ENCODE measurements around the gene SERPIND1.
A peak's percentile ranks its signal among the peaks of the same experiment; 100 is the strongest.

SERPIND1 gene, protein sequence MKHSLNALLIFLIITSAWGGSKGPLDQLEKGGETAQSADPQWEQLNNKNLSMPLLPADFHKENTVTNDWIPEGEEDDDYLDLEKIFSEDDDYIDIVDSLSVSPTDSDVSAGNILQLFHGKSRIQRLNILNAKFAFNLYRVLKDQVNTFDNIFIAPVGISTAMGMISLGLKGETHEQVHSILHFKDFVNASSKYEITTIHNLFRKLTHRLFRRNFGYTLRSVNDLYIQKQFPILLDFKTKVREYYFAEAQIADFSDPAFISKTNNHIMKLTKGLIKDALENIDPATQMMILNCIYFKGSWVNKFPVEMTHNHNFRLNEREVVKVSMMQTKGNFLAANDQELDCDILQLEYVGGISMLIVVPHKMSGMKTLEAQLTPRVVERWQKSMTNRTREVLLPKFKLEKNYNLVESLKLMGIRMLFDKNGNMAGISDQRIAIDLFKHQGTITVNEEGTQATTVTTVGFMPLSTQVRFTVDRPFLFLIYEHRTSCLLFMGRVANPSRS

DNA sequence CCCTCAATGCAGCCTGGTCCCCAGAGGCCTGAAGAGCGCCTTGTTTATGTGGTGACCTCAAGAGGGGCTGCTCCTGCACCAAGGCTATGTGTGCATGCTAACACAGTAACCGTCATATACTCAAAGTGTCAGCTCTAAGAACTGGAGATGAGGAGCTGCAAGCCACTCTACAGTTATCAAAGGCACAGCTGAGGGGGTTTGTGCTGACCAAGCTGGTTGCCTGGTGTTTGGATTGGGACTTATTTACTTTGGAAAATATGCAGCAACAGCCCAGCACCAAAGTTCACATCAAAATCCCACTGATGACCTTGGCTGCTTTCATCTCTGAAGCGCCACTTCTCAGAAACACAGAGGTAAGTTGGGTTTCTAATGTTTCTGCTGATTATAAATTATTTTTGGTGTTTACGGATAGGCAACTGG is at the start of gene SERPIND1:
TSS of gene SERPIND1 (plus strand) at position 321 of the 420 bp plus-strand sequence. CDS start 5,200 bp downstream, outside the sequence.
- H3K27ac ChIP-seq = no peak within 1 kb of the TSS
- no peak for DNase-seq (ENCODE audit: low spot score)
- TF ChIP-seq, protein P1, sequence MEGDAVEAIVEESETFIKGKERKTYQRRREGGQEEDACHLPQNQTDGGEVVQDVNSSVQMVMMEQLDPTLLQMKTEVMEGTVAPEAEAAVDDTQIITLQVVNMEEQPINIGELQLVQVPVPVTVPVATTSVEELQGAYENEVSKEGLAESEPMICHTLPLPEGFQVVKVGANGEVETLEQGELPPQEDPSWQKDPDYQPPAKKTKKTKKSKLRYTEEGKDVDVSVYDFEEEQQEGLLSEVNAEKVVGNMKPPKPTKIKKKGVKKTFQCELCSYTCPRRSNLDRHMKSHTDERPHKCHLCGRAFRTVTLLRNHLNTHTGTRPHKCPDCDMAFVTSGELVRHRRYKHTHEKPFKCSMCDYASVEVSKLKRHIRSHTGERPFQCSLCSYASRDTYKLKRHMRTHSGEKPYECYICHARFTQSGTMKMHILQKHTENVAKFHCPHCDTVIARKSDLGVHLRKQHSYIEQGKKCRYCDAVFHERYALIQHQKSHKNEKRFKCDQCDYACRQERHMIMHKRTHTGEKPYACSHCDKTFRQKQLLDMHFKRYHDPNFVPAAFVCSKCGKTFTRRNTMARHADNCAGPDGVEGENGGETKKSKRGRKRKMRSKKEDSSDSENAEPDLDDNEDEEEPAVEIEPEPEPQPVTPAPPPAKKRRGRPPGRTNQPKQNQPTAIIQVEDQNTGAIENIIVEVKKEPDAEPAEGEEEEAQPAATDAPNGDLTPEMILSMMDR (conservative IDR thresholded peaks at IDR 0.05; ENCODE audit: low read depth) = no peak
- ChIA-PET CTCF (no interaction called here), POLR2A (ENCODE audit: low non-redundant PET) (no interaction called here)

DNA sequence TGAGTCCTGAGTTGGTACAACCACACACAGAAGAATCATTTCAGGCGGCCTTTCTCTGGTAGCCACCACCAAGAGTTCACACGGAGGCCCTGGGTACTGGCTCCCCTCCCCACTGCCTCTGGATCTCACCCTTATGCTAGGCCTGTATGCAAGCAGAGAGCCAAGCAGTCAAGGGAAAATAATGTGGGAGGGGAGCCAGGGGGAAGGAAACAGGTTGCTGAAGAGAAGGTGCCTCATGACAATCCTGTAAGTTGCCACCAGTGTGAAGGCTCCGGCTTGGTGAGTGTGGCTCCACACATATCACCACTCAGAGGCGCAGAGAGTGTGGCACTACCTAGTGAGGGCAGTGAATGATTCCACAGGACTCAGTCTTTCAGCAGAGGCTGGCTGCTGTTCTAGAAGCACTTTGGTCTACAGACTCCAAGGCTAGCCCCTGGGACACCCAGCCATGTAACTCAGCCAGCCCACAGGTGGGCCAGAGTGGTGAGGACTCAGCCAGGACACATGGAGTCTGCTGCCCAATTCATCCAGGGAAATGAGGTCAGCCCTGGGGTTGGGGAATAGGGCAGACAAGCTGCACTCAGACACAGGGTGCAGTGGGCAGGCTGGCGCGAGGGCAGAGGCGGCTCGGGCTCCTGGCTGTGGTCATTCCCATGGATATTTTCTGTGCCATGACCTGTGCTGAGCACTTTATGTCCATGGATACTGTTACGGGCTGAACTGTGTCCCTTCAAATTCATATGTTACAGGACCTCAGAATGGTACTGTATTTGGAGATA is 49.0 kb upstream of the SERPIND1 start:
- H3K27ac ChIP-seq = no peak overlapping the region
- DNase-seq (ENCODE audit: low spot score) = no peak
- ChIA-PET CTCF (no interaction called here), POLR2A (ENCODE audit: low non-redundant PET) (no interaction called here)
- TF ChIP-seq, protein P1 (conservative IDR thresholded peaks at IDR 0.05; ENCODE audit: low read depth) = no peak

DNA sequence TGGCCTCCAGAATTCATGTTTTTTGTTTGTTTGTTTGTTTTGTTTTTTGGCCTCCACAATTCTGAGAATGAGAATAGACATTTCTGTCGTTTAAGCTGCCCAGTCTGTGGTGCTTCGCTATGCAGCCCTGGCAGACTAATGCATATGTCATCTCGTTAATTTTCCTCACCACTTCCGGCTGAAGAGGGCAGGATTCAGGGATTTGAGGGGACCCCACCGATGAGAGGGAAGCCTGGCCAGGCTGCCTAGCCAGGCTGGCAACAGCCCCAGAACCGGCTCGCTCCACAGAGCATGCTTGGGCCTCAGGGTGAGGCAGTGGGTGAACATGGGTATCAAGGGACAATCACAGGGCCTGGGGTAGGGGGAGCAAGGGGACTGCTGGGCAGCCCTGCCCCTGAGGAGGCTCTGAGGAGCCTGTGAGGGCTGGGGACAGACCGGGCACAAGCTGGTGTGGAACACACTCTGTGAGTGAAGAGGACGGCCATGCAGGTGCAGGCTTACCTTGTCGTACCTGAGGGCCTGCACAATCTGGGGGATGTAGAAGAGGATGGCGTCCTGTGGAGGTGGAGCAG is 47.8 kb upstream of the SERPIND1 start:
- TF ChIP-seq, protein P1 (conservative IDR thresholded peaks at IDR 0.05; ENCODE audit: low read depth) = no peak
- H3K27ac ChIP-seq = peak overlapping the region; percentile 9; the same call in 1 of the 2 replicates
- CTCF ChIA-PET = no interaction called here
- POLR2A ChIA-PET (ENCODE audit: low non-redundant PET) = no interaction called here
- DNase-seq (ENCODE audit: low spot score) = no peak

DNA sequence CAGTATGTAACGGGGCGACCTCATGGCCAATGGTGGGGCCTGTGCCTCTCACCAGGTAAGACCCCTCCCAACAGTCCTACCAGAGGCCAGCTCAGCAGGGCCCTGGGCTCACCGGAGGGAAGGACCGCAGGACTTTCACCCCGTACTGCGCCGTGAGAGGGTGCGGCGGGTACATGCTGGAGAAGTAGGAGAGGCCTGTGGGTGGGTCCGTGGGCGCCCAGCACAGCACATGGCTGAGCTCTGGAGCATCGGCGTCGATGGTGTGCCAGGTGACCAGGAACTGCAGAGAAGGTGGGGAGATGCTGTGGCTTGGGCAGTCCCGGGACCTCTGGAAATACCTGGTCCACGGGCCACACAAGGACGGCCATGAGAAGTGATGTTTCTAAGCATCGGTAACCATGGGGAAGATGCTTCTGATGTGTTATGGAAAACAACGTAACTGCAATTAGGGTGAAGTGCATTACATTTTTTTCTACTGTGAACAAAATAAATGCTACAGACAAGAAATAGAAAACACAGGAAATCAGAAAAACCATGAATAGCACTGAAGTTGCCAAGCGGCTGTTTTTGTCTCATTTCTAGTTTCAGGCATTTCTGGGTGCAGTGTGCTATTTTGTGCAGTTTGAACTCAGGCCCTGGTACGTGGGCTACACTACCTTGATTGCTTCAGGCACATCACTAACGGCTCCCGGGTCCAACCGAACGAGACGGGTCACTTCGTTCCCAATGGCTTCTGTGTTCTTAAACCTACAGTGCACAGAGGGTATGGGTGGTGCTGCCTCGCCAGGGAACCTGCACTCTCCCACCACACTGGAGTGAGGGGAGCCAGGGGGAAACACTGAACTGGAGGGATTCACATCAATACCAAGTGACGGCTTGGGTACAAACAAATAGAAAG is 46.5 kb upstream of the SERPIND1 start:
- H3K27ac ChIP-seq = no peak overlapping the region
- no peak for DNase-seq (ENCODE audit: low spot score)
- TF ChIP-seq, protein P1 (conservative IDR thresholded peaks at IDR 0.05; ENCODE audit: low read depth) = no peak
- CTCF ChIA-PET = no interaction called here
- POLR2A ChIA-PET (ENCODE audit: low non-redundant PET) = no interaction called here

DNA sequence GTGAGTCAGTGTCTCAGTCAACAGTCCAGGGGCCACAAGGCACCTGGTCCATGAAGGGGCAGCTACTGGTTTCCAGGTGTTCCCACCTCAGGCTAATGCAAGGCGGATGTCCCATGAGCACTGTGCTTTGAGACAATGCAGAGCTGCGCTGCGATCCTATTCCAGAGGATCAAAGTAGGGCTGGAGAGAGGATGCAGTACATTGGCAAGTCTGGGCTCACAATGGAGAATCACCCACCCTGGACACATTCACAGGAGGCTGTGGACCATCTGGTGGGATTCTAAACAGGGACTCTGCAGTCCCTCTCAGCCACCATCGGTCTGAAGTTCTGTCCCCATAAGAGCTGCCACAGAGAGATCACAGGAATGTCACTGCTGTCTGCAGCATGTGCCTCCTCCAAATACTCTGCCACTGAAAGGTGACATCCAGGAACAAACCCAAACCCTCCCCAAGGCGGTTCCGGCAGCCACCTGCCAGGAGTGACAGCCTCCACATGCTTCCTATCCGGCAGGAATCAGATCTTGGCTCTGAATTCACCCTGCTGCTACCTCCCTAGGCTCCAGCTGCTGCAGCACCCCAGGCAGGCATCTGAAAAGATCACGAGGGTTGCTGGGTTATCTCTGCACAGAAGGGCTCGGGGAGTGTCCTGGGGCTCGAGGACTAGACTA is 45.3 kb upstream of the SERPIND1 start:
- no peak overlapping the region for H3K27ac ChIP-seq
- no peak for DNase-seq (ENCODE audit: low spot score)
- CTCF ChIA-PET = no interaction called here
- POLR2A ChIA-PET (ENCODE audit: low non-redundant PET) = no interaction called here
- TF ChIP-seq, protein P1 (conservative IDR thresholded peaks at IDR 0.05; ENCODE audit: low read depth) = no peak

Measured in RWPE1 (cell line).